T47D (cell line): ENCODE results near the gene ECEL1.
A peak's percentile ranks its signal among the peaks of the same experiment; 100 is the strongest.

Experiments
- DNase-seq, 2 experiments: peaks; one replicate each; pipeline versions ENCODE4 v3.0.0 to v3.0.0-alpha.2; 2011 to 2012; ENCODE audit warnings: low read depth in 1 of 2, low spot score in 1 of 2
- JUND ChIP-seq: IDR thresholded peaks from 2 replicates; pipeline ENCODE4 v1.6.1; 2012; ENCODE audit warnings: low read depth
- in situ Hi-C: cut with HindIII; loops from 2 replicates; pipeline ENCODE4 v1.10.0; 2016; ENCODE audit warnings: low sequenced_read_pairs, low pct_unique_long_range_greater_than_20kb

Gene ECEL1

GRCh38 chr2:232482301-232483238, 5.1 kb downstream of the ECEL1 start:
- in situ Hi-C loops = no loop called here
- no peak for DNase-seq
- TF ChIP-seq JUND = no peak

GRCh38 chr2:232481322-232482140, 6.1 kb downstream of the ECEL1 start:
- in situ Hi-C loops = no loop called here
- TF ChIP-seq JUND = no peak
- no peak for DNase-seq

GRCh38 chr2:232480201-232481190, 7.1 kb downstream of the ECEL1 start:
- no peak for TF ChIP-seq JUND
- no peak for DNase-seq
- in situ Hi-C loops = no loop called here

GRCh38 chr2:232479341-232480200, 8.1 kb downstream of the ECEL1 start:
- no peak for TF ChIP-seq JUND
- no peak for DNase-seq
- in situ Hi-C loops = no loop called here

- in situ Hi-C loops = no loop called here
- TF ChIP-seq JUND = no peak
- no peak for DNase-seq
Observed at GRCh38 chr2:232478571-232479340, 8.9 kb downstream of the ECEL1 start.

GRCh38 chr2:232477751-232478510, 9.7 kb downstream of the ECEL1 start:
- no peak for TF ChIP-seq JUND
- DNase-seq = no peak
- in situ Hi-C loops = no loop called here

- DNase-seq = no peak
- TF ChIP-seq JUND = no peak
- in situ Hi-C loops = no loop called here
Observed at GRCh38 chr2:232476791-232477190, 10.8 kb downstream of the ECEL1 start.

- in situ Hi-C loops = no loop called here
- TF ChIP-seq JUND = no peak
- DNase-seq = no peak
Observed at GRCh38 chr2:232476045-232476444, 11.6 kb downstream of the ECEL1 start.

- no peak for TF ChIP-seq JUND
- peak in 1 of 2 experiments; percentile 42 for DNase-seq
- in situ Hi-C loops = no loop called here
Observed at GRCh38 chr2:232473467-232473890, 14.2 kb downstream of the ECEL1 start.

- TF ChIP-seq JUND = no peak
- DNase-seq = no peak
- in situ Hi-C loops = no loop called here
Observed at GRCh38 chr2:232466221-232466620, 21.4 kb downstream of the ECEL1 start.
